ENCODE measurements around the gene TRIP6. TPM values are rescaled to one million over a fixed set of nuclear protein-coding genes. Genes with fewer than 3 reads are reported as not detected.
"Not testable (repeated sequence)": the region's sequence is repeated elsewhere in the genome, so short reads cannot be mapped to it uniquely, and the experiment has no call there.

The TRIP6 gene
- total RNA-seq, 1 experiment from 2014 or later = 102 TPM

GRCh38 chr7:100914879-100915447, 47.8 kb downstream of the TRIP6 start:
- no peak overlapping the region for H3K4me2 ChIP-seq (ENCODE audit: low read length)
- no peaks in the 10 kb centered on the region for H3K9me2 ChIP-seq (ENCODE audit: insufficient read depth)
- ChIA-PET RAD21 (ENCODE audit: low non-redundant PET in 1 of 2, low total read pairs in 2 of 2, uncharacterized antibody in 2 of 2, unreplicated experiment in 2 of 2) (no interaction called here), CTCF (no interaction called here), POLR2A (no interaction called here)
- H3K4me3 ChIP-seq (replicated peaks in 1 of 2; ENCODE audit: low read depth in 1 of 2, low read length in 2 of 2) = no peak overlapping the region
- no peak overlapping the region for H3K27ac ChIP-seq (ENCODE audit: low read depth, low read length)
- TF ChIP-seq JUND (IDR thresholded peaks at IDR 0.05) = no peak
- no peak for TF ChIP-seq SP1 (IDR thresholded peaks at IDR 0.05; ENCODE audit: low read depth)
- no TSS peak for BruUV-seq (replicated peaks)
- H3K9me3 ChIP-seq (ENCODE audit: control insufficient read depth in 1 of 2, insufficient read depth in 1 of 2, low read depth in 1 of 2, low read length in 2 of 2) = no peaks in the 10 kb centered on the region
- H3K4me1 ChIP-seq (ENCODE audit: control insufficient read depth in 1 of 2, insufficient read depth in 2 of 2, low read length in 2 of 2) = peaks cover 0 to 5% of the 10 kb centered on the region in 2 experiments; a peak in 2 of 4 replicates
- no peaks in the 10 kb centered on the region for H3K27me3 ChIP-seq (ENCODE audit: insufficient read depth, low read length)
- H2AFZ ChIP-seq (ENCODE audit: low read depth, low read length, poor library complexity, severe bottlenecking) = no peak overlapping the region
- no peaks in the 10 kb centered on the region for H3K36me3 ChIP-seq (ENCODE audit: control insufficient read depth in 1 of 2, insufficient read depth in 2 of 2, low read length in 2 of 2)
- no peaks in the 10 kb centered on the region for H3K79me2 ChIP-seq (ENCODE audit: insufficient read depth, low read length)
- no peak overlapping the region for H3K9ac ChIP-seq (ENCODE audit: low read length)
- no peaks in the 10 kb centered on the region for H4K20me1 ChIP-seq (ENCODE audit: insufficient read depth)
- intact Hi-C loops (cut with micrococcal nuclease) = no loop called here
- DNase-seq (ENCODE audit: low read depth, low spot score) = no peak
- peak; percentile 30; the same call in 1 of the 2 replicates for ATAC-seq

- H3K9me3 ChIP-seq (ENCODE audit: control insufficient read depth in 1 of 2, insufficient read depth in 1 of 2, low read depth in 1 of 2, low read length in 2 of 2); H3K9me2 ChIP-seq (ENCODE audit: insufficient read depth); H3K4me3 ChIP-seq (replicated peaks in 1 of 2; ENCODE audit: low read depth in 1 of 2, low read length in 2 of 2); RAD21 ChIA-PET (ENCODE audit: low non-redundant PET in 1 of 2, low total read pairs in 2 of 2, uncharacterized antibody in 2 of 2, unreplicated experiment in 2 of 2); BruUV-seq (replicated peaks); H3K9ac ChIP-seq (ENCODE audit: low read length); H3K27me3 ChIP-seq (ENCODE audit: insufficient read depth, low read length); H4K20me1 ChIP-seq (ENCODE audit: insufficient read depth); POLR2A ChIA-PET; ATAC-seq; H3K79me2 ChIP-seq (ENCODE audit: insufficient read depth, low read length); H3K4me1 ChIP-seq (ENCODE audit: control insufficient read depth in 1 of 2, insufficient read depth in 2 of 2, low read length in 2 of 2); intact Hi-C loops (cut with micrococcal nuclease); DNase-seq (ENCODE audit: low read depth, low spot score); H3K27ac ChIP-seq (ENCODE audit: low read depth, low read length); H3K36me3 ChIP-seq (ENCODE audit: control insufficient read depth in 1 of 2, insufficient read depth in 2 of 2, low read length in 2 of 2); H2AFZ ChIP-seq (ENCODE audit: low read depth, low read length, poor library complexity, severe bottlenecking); H3K4me2 ChIP-seq (ENCODE audit: low read length); CTCF ChIA-PET: not testable (repeated sequence)
Observed at GRCh38 chr7:100919335-100919734, 52.1 kb downstream of the TRIP6 start.

GRCh38 chr7:100919779-100920437, 52.7 kb downstream of the TRIP6 start:
- H3K9me2 ChIP-seq (ENCODE audit: insufficient read depth); RAD21 ChIA-PET (ENCODE audit: low non-redundant PET in 1 of 2, low total read pairs in 2 of 2, uncharacterized antibody in 2 of 2, unreplicated experiment in 2 of 2); CTCF ChIA-PET; H3K27ac ChIP-seq (ENCODE audit: low read depth, low read length); intact Hi-C loops (cut with micrococcal nuclease); DNase-seq (ENCODE audit: low read depth, low spot score); H3K4me2 ChIP-seq (ENCODE audit: low read length); H3K27me3 ChIP-seq (ENCODE audit: insufficient read depth, low read length); H3K9ac ChIP-seq (ENCODE audit: low read length); POLR2A ChIA-PET; H2AFZ ChIP-seq (ENCODE audit: low read depth, low read length, poor library complexity, severe bottlenecking); H3K36me3 ChIP-seq (ENCODE audit: control insufficient read depth in 1 of 2, insufficient read depth in 2 of 2, low read length in 2 of 2); H3K79me2 ChIP-seq (ENCODE audit: insufficient read depth, low read length); H3K4me3 ChIP-seq (replicated peaks in 1 of 2; ENCODE audit: low read depth in 1 of 2, low read length in 2 of 2); H4K20me1 ChIP-seq (ENCODE audit: insufficient read depth); H3K9me3 ChIP-seq (ENCODE audit: control insufficient read depth in 1 of 2, insufficient read depth in 1 of 2, low read depth in 1 of 2, low read length in 2 of 2); ATAC-seq; BruUV-seq (replicated peaks); H3K4me1 ChIP-seq (ENCODE audit: control insufficient read depth in 1 of 2, insufficient read depth in 2 of 2, low read length in 2 of 2): not testable (repeated sequence)

Data from HCT116 (cell line).